ENCODE results near the gene UQCR11.

- no peak for TF ChIP-seq CTCF (IDR thresholded peaks at IDR 0.05)
- TF ChIP-seq POLR2A (IDR thresholded peaks at IDR 0.05): no peak
These were observed 13.8 kb upstream of the UQCR11 start for GRCh38 chr19:1619094-1619439.
